ENCODE results near the gene MYO1G. TPM values are rescaled to one million over a fixed set of nuclear protein-coding genes. Genes with fewer than 3 reads are reported as not detected.

Gene MYO1G
- polyA plus RNA-seq, 1 of the 3 experiments (the other 2 are of a cell fraction) = 0.05 TPM

GRCh38 chr7:44970523-44971051 is 8.2 kb downstream of the MYO1G start:
- TF ChIP-seq JUND (IDR thresholded peaks at IDR 0.05) = no peak
- no peak for TF ChIP-seq NRF1 (IDR thresholded peaks at IDR 0.05; ENCODE audit: low read depth, low read length)
- TF ChIP-seq REST (IDR thresholded peaks at IDR 0.05; ENCODE audit: low read depth, low read length) = no peak
- TF ChIP-seq ZBTB33 (IDR thresholded peaks at IDR 0.05; ENCODE audit: borderline replicate concordance, low read depth) = no peak
- TF ChIP-seq SMC3 (IDR thresholded peaks at IDR 0.05; ENCODE audit: low read depth, low read length) = no peak
- no peak for TF ChIP-seq TEAD4 (IDR thresholded peaks at IDR 0.05; ENCODE audit: borderline replicate concordance, insufficient read depth)
- TF ChIP-seq MXI1 (IDR thresholded peaks at IDR 0.05; ENCODE audit: low read depth, low read length) = no peak
- no peak for TF ChIP-seq FOXM1 (IDR thresholded peaks at IDR 0.05; ENCODE audit: low read depth)
- no peak for TF ChIP-seq IRF3 (IDR thresholded peaks at IDR 0.05; ENCODE audit: low read depth, low read length)
- DNase-seq = peak; percentile 25
- no peaks in the 10 kb centered on the region for H3F3A ChIP-seq (replicated peaks; ENCODE audit: insufficient read depth)
- H3K79me2 ChIP-seq (ENCODE audit: insufficient read depth) = no peaks in the 10 kb centered on the region
- H3K27me3 ChIP-seq (ENCODE audit: insufficient read depth) = no peaks in the 10 kb centered on the region
- H3K9ac ChIP-seq = no peak overlapping the region
- POLR2A ChIA-PET = no interaction called here
- no peak overlapping the region for H3K27ac ChIP-seq (ENCODE audit: low read depth in 2 of 2, low read length in 1 of 2)
- no peak overlapping the region for H2AFZ ChIP-seq (ENCODE audit: low read depth)
- H3K4me2 ChIP-seq = no peak overlapping the region
- no peak overlapping the region for H3K4me3 ChIP-seq (ENCODE audit: low read depth in 2 of 2, low read length in 1 of 2)
- H3K9me2 ChIP-seq = no peaks in the 10 kb centered on the region
- 79% methylated on average over 17 of the region's 18 CpGs for WGBS (ENCODE audit: low lambda C conversion rate)
- no peaks in the 10 kb centered on the region for H3K9me3 ChIP-seq
- H3K36me3 ChIP-seq (replicated peaks in 1 of 2; ENCODE audit: control insufficient read depth in 1 of 2, insufficient read depth in 2 of 2, low read length in 1 of 2) = no peaks in the 10 kb centered on the region
- CTCF ChIA-PET = interaction anchor here (1.2 to 6.2 kb wide), 4 partner anchors 49 to 884 kb away, joined by 3 to 125 read pairs (median 4); no protein-coding TSS in a partner anchor
- peaks cover 0 to 3% of the 10 kb centered on the region in 2 experiments; a peak in 1 of 4 replicates for H3K4me1 ChIP-seq (ENCODE audit: control insufficient read depth in 1 of 2, insufficient read depth in 2 of 2, low read depth in 1 of 2, low read length in 1 of 2)
- H4K20me1 ChIP-seq (ENCODE audit: insufficient read depth) = no peaks in the 10 kb centered on the region
